C4-2B (cell line): Measurements from ENCODE around the gene OTOG.

ENCODE experiments used
- H3K27ac ChIP-seq: fragments of 450-650 bp; 2 replicates; pipeline ENCODE4 v1.5.1; 2017
- ZFX ChIP-seq: fragments of 450-650 bp; IDR thresholded peaks from 2 replicates; pipeline ENCODE4 v1.6.1; 2017
- TF ChIP-seq, protein P1 (sequence below): fragments of 450-650 bp; conservative IDR thresholded peaks from 2 replicates; pipeline ENCODE4 v1.5.1; 2017; ENCODE audit warnings: mild to moderate bottlenecking

Gene OTOG

GRCh38 chr11:17631702-17632365 is 84.8 kb downstream of the OTOG start:
- H3K27ac ChIP-seq: no peak overlapping the region
- TF ChIP-seq, protein P1, sequence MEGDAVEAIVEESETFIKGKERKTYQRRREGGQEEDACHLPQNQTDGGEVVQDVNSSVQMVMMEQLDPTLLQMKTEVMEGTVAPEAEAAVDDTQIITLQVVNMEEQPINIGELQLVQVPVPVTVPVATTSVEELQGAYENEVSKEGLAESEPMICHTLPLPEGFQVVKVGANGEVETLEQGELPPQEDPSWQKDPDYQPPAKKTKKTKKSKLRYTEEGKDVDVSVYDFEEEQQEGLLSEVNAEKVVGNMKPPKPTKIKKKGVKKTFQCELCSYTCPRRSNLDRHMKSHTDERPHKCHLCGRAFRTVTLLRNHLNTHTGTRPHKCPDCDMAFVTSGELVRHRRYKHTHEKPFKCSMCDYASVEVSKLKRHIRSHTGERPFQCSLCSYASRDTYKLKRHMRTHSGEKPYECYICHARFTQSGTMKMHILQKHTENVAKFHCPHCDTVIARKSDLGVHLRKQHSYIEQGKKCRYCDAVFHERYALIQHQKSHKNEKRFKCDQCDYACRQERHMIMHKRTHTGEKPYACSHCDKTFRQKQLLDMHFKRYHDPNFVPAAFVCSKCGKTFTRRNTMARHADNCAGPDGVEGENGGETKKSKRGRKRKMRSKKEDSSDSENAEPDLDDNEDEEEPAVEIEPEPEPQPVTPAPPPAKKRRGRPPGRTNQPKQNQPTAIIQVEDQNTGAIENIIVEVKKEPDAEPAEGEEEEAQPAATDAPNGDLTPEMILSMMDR: peak; percentile 19; the same call in 1 of the 2 replicates
- TF ChIP-seq ZFX: no peak

DNA sequence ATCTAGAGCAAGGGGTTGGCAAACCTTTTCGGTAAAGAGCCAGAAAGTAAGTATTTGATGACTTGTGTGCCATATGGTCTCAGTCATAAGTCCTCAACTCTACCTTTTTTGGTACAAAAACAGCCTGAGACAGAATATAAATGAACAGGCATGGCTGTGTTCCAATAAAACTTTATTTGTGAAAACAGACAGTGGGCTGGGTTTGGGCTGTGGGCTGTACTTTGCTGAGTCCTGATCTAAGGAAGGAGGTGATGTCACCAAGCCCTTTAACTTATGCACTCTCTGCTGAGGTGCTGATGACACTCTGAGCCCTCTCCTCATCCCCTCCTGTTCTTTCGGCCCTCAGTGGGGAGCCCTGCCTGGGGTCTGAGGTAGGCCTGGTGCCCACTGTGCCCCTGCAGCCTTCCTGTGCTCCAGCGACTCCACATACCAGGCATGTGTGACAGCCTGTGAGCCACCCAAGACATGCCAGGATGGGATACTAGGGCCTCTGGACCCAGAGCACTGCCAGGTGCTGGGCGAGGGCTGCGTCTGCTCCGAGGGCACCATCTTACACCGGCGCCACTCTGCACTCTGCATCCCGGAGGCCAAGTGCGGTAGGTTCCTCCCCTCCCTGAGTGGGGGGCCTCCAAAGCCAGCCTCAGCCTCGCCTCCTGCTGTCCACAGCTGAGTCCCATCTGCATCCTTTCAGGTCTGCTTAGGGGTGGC is 86.4 kb downstream of the OTOG start:
- TF ChIP-seq, protein P1: no peak
- TF ChIP-seq ZFX: no peak
- no peak overlapping the region for H3K27ac ChIP-seq

DNA sequence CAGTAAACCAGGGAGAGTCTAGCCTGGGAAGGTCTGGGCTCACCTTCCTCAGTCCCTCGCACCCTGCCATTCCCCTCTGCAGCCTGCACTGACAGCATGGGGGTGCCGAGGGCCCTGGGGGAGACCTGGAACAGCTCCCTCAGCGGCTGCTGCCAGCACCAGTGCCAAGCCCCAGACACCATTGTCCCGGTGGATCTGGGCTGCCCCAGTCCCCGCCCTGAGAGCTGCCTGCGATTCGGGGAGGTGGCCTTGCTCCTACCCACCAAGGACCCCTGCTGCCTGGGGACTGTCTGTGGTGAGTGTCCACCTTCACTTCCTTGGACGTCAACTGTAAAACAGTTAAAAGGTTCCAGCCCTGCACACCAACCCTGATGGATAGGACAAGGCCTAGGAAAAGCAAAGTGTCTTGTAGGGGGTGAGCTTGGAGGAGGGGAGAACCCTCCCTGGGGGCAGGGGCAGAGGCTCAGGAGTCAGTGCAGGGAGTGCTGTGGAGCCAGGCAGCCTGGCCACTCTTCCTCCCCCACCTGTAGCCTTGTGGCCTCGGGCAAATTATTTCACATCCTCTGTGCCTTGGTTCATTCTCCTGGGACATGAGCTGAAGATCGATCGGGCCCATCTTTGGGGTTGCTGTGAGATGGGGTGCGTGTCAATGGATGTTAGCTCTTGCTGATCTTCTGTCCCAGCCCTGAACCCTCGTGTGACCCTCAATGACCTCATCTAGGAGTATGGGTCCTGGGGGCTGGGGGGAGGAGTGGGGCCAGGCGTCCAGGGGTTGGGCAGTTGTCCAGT is 87.1 kb downstream of the OTOG start:
- no peak overlapping the region for H3K27ac ChIP-seq

GRCh38 chr11:17634776-17635550 is 87.9 kb downstream of the OTOG start:
- no peak for TF ChIP-seq ZFX
- TF ChIP-seq, protein P1: no peak
- H3K27ac ChIP-seq: no peak overlapping the region

More for the DNA sequence above, 87.1 kb downstream of the OTOG start:
- TF ChIP-seq ZFX: no peak
- TF ChIP-seq, protein P1: no peak

- no peak overlapping the region for H3K27ac ChIP-seq
- TF ChIP-seq, protein P1: no peak; the same call in 1 of the 2 replicates
- TF ChIP-seq ZFX: no peak
Observed at GRCh38 chr11:17635551-17635938, 88.5 kb downstream of the OTOG start.

GRCh38 chr11:17636721-17637120 is 89.7 kb downstream of the OTOG start:
- TF ChIP-seq ZFX: no peak
- TF ChIP-seq, protein P1: no peak

More at GRCh38 chr11:17636721-17637120, 89.7 kb downstream of the OTOG start:
- no peak overlapping the region for H3K27ac ChIP-seq
